SK-N-SH (cell line): ENCODE data around the gene PIAS4. TPM values are rescaled to one million over a fixed set of nuclear protein-coding genes. Genes with fewer than 3 reads are reported as not detected.

ENCODE experiments used
- CTCF ChIA-PET: fragments of 300-600, 350-600 bp; formaldehyde crosslinking; extraction: SDS; loops from one replicate; lab custom pipeline; 2021; lab: Yijun Ruan, JAX
- POLR2A ChIA-PET: fragments of 350-600 bp; sonication (Branson Sonifier 250); formaldehyde crosslinking; extraction: SDS; loops from one replicate; lab custom pipeline; 2020; ENCODE audit warnings: antibody characterized with exemption, inconsistent platforms; lab: Yijun Ruan, JAX
- DNase-seq: peaks from one replicate; pipeline ENCODE4 v3.0.0; 2012
- H2AFZ ChIP-seq: fragments of 200-600 bp; sonication (generic); 2 replicates; pipeline ENCODE4 v1.8.1; 2016; ENCODE audit warnings: antibody characterized with exemption, mild to moderate bottlenecking, low read depth
- H3F3A ChIP-seq: fragments of 200-600 bp; sonication (generic); replicated peaks from 2 replicates; pipeline ENCODE3; 2016; ENCODE audit warnings: antibody characterized with exemption, mild to moderate bottlenecking; ENCODE audit not compliant: insufficient read depth
- H3K27ac ChIP-seq, 2 experiments: fragments of 200-500 bp in 1 of 2; fragments of 200-600 bp in 1 of 2; sonication (Bioruptor generic) in 1 of 2; sonication (generic), shearing (Covaris generic) in 1 of 2; 2 replicates each; pipeline versions ENCODE4 v1.5.1 to v1.6.1; 2014 to 2016; ENCODE audit warnings: low read depth in 2 of 2, inconsistent platforms in 1 of 2, low read length in 1 of 2, mild to moderate bottlenecking in 1 of 2, mixed read lengths in 1 of 2
- H3K27me3 ChIP-seq: fragments of 200-600 bp; sonication (generic), shearing (Covaris generic); 2 replicates; pipeline ENCODE4 v1.6.1; 2016; ENCODE audit warnings: mixed run types; ENCODE audit not compliant: insufficient read depth
- H3K36me3 ChIP-seq, 2 experiments: fragments of 200-500 bp in 1 of 2; fragments of 200-600 bp in 1 of 2; sonication (Bioruptor generic) in 1 of 2; sonication (generic) in 1 of 2; replicated peaks in 1 of 2; 2 replicates each; pipeline versions ENCODE3 to v1.5.1; 2014 to 2016; ENCODE audit warnings: low read length in 1 of 2, mild to moderate bottlenecking in 1 of 2; ENCODE audit not compliant: insufficient read depth in 2 of 2, control insufficient read depth in 1 of 2
- H3K4me1 ChIP-seq, 2 experiments: fragments of 200-500 bp in 1 of 2; fragments of 200-600 bp in 1 of 2; sonication (Bioruptor generic) in 1 of 2; sonication (generic), shearing (Covaris generic) in 1 of 2; 2 replicates each; pipeline versions ENCODE4 v1.5.1 to v1.6.1; 2014 to 2016; ENCODE audit warnings: low read depth in 1 of 2, low read length in 1 of 2, mixed run types in 1 of 2; ENCODE audit not compliant: insufficient read depth in 2 of 2, control insufficient read depth in 1 of 2
- H3K4me2 ChIP-seq: fragments of 200-600 bp; sonication (generic), shearing (Covaris generic); 2 replicates; pipeline ENCODE4 v1.6.1; 2017; ENCODE audit warnings: mixed run types
- H3K4me3 ChIP-seq, 2 experiments: fragments of 200-500 bp in 1 of 2; fragments of 200-600 bp in 1 of 2; sonication (Bioruptor generic) in 1 of 2; sonication (generic), shearing (Covaris generic) in 1 of 2; 2 replicates each; pipeline versions ENCODE4 v1.5.1 to v1.8.1; 2014 to 2016; ENCODE audit warnings: low read depth in 2 of 2, inconsistent platforms in 1 of 2, low read length in 1 of 2, mild to moderate bottlenecking in 1 of 2, mixed read lengths in 1 of 2, moderate library complexity in 1 of 2
- H3K79me2 ChIP-seq: fragments of 200-600 bp; sonication (generic); 2 replicates; pipeline ENCODE4 v1.8.1; 2017; ENCODE audit warnings: mild to moderate bottlenecking; ENCODE audit not compliant: insufficient read depth
- H3K9ac ChIP-seq: fragments of 200-600 bp; sonication (generic); 2 replicates; pipeline ENCODE4 v1.6.1; 2017; ENCODE audit warnings: mixed run types
- H3K9me2 ChIP-seq: fragments of 200-600 bp; sonication (generic); 2 replicates; pipeline ENCODE4 v1.6.1; 2017; ENCODE audit warnings: mixed run types
- H3K9me3 ChIP-seq: fragments of 200-600 bp; sonication (generic); 2 replicates; pipeline ENCODE4 v1.6.1; 2017; ENCODE audit warnings: mixed run types, mild to moderate bottlenecking, moderate library complexity
- H4K20me1 ChIP-seq: fragments of 200-600 bp; sonication (generic); 2 replicates; pipeline ENCODE4 v1.6.1; 2017; ENCODE audit warnings: mild to moderate bottlenecking, mixed run types; ENCODE audit not compliant: insufficient read depth
- EP300 ChIP-seq, 2 experiments: IDR thresholded peaks; 2 replicates each; pipeline versions ENCODE4 v1.4.0 to v1.6.1; 2012; ENCODE audit warnings: borderline replicate concordance in 1 of 2, low read depth in 1 of 2, low read length in 1 of 2
- POLR2AphosphoS5 ChIP-seq: IDR thresholded peaks from 2 replicates; pipeline ENCODE4 v1.6.1; 2012; ENCODE audit warnings: low read depth, low read length
- RAD21 ChIP-seq: IDR thresholded peaks from 2 replicates; pipeline ENCODE4 v1.6.1; 2012; ENCODE audit warnings: mild to moderate bottlenecking, low read length
- SIN3A ChIP-seq: IDR thresholded peaks from 2 replicates; pipeline ENCODE4 v1.6.1; 2012; ENCODE audit warnings: low read depth, mild to moderate bottlenecking, low read length, moderate library complexity, borderline replicate concordance
- TAF1 ChIP-seq: IDR thresholded peaks from 2 replicates; pipeline ENCODE4 v1.6.1; 2012; ENCODE audit warnings: low read depth, mild to moderate bottlenecking, low read length, moderate library complexity, borderline replicate concordance
- TEAD4 ChIP-seq: IDR thresholded peaks from 2 replicates; pipeline ENCODE4 v1.4.0; 2012; ENCODE audit warnings: mild to moderate bottlenecking, borderline replicate concordance; ENCODE audit not compliant: insufficient read depth
- WGBS: methylation state at CpG from one replicate; pipeline ENCODE4 v1.1.6; 2017; ENCODE audit warnings: low lambda C conversion rate; 5-methylcytosine and 5-hydroxymethylcytosine counted together
- polyA plus RNA-seq, 3 experiments: library from polyadenylated mRNA; depleted of rRNA; stranded (reverse); fragments of >200 nt; gene quantifications; 2 replicates each; pipeline ENCODE4 v1.2.3, GENCODE V29; 2012
- TF ChIP-seq, protein P1 (sequence below): IDR thresholded peaks from 2 replicates; pipeline ENCODE4 v1.4.0; 2012; ENCODE audit warnings: low read depth, borderline replicate concordance
- TF ChIP-seq, protein P2 (sequence below): fragments of 200-600 bp; sonication (generic); IDR thresholded peaks from 2 replicates; pipeline ENCODE4 v1.6.1; 2017; ENCODE audit warnings: antibody characterized with exemption, mild to moderate bottlenecking, moderate library complexity

Gene PIAS4
- polyA plus RNA-seq, 1 of the 3 experiments (the other 2 are of a cell fraction) = 14.1 TPM

DNA sequence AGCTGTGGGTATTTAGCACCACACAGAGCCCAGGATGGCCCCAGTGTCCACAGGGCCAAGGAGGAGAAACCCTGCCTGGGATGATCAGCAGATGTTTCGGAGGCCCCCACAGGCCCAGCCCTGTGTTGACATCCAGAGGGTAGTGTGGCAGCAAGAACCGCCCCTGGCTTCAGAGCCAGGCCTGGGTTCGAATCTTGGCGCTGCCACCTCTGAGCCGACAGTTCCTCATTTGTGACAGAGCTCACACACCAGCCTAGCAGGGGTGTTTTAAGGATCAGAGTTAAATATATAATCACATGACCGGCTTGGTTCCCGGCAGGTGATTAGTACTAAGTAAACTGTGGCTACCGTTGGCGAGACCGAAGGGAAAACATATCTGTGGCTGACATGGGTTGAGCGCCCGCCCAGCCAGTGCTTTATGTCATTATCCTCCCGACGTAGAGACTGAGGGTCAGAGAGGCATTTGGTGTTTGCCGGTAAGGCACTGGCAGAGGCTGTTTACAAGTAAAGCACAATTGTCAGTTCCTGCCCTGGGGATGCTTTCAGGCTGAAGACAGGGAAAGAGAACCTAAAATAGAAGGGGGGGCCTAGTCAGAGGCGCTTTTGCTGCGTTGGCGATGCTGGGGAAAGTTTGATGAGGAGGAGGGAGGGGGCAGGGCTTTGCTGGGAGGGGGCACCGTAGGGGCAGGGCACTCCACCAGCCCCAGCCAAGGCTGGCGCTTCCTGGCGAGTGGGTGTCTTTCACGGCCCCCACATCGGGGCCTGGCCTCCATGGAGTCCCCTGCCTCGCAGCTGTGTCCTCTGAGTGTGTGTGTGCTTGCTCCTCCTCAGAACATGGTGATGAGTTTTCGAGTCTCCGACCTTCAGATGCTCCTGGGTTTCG, 4.8 kb downstream of the PIAS4 start:
- 94% methylated on average over 22 of the region's 27 CpGs for WGBS
- Histone ChIP-seq H3K36me3 (peaks cover 0 to 37% of the 10 kb centered on the region in 2 experiments), H3K9ac (no peak overlapping the region), H3K9me2 (no peaks in the 10 kb centered on the region), H3K27ac (no peak overlapping the region), H3F3A (no peaks in the 10 kb centered on the region), H3K79me2 (peaks cover 79% of the 10 kb centered on the region), H2AFZ (no peak overlapping the region), H3K9me3 (no peaks in the 10 kb centered on the region), H4K20me1 (peaks cover 86% of the 10 kb centered on the region), H3K4me3 (no peak overlapping the region), H3K27me3 (no peaks in the 10 kb centered on the region), H3K4me1 (peaks cover 12 to 49% of the 10 kb centered on the region in 2 experiments; a peak in 2 of 4 replicates), H3K4me2 (no peak overlapping the region)
- POLR2A ChIA-PET = no interaction called here
- TF ChIP-seq RAD21 = no peak
- TF ChIP-seq, protein P1, sequence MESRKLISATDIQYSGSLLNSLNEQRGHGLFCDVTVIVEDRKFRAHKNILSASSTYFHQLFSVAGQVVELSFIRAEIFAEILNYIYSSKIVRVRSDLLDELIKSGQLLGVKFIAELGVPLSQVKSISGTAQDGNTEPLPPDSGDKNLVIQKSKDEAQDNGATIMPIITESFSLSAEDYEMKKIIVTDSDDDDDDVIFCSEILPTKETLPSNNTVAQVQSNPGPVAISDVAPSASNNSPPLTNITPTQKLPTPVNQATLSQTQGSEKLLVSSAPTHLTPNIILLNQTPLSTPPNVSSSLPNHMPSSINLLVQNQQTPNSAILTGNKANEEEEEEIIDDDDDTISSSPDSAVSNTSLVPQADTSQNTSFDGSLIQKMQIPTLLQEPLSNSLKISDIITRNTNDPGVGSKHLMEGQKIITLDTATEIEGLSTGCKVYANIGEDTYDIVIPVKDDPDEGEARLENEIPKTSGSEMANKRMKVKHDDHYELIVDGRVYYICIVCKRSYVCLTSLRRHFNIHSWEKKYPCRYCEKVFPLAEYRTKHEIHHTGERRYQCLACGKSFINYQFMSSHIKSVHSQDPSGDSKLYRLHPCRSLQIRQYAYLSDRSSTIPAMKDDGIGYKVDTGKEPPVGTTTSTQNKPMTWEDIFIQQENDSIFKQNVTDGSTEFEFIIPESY = no peak
- TF ChIP-seq TEAD4 = no peak
- no peak for TF ChIP-seq SIN3A
- TF ChIP-seq, protein P2, sequence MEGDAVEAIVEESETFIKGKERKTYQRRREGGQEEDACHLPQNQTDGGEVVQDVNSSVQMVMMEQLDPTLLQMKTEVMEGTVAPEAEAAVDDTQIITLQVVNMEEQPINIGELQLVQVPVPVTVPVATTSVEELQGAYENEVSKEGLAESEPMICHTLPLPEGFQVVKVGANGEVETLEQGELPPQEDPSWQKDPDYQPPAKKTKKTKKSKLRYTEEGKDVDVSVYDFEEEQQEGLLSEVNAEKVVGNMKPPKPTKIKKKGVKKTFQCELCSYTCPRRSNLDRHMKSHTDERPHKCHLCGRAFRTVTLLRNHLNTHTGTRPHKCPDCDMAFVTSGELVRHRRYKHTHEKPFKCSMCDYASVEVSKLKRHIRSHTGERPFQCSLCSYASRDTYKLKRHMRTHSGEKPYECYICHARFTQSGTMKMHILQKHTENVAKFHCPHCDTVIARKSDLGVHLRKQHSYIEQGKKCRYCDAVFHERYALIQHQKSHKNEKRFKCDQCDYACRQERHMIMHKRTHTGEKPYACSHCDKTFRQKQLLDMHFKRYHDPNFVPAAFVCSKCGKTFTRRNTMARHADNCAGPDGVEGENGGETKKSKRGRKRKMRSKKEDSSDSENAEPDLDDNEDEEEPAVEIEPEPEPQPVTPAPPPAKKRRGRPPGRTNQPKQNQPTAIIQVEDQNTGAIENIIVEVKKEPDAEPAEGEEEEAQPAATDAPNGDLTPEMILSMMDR = no peak
- CTCF ChIA-PET = interaction anchor here (0.8 kb wide), 1 partner anchor 25 kb away, joined by 3 read pairs; no protein-coding TSS in a partner anchor
- DNase-seq = peak; percentile 10

DNA sequence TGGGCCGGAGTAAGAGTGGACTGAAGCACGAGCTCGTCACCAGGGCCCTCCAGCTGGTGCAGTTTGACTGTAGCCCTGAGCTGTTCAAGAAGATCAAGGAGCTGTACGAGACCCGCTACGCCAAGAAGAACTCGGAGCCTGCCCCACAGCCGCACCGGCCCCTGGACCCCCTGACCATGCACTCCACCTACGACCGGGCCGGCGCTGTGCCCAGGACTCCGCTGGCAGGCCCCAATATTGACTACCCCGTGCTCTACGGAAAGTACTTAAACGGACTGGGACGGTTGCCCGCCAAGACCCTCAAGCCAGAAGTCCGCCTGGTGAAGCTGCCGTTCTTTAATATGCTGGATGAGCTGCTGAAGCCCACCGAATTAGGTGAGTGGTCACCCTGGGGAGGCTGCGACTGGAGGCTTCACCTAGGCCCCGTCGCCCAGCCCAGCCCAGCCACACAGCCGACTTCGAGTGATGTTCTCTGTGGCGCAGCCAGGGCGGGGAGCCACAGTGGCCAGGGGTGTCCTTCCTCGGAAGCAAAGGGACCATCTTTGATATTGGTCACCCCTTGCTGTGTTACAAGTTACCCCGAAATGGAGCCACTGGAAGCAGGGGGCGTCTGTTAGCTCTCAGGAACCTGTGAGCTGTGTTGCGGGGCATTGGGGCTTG, 5.6 kb downstream of the PIAS4 start:
- WGBS = 95% methylated on average over 18 of the region's 33 CpGs
- POLR2A ChIA-PET = no interaction called here
- Histone ChIP-seq H3F3A (no peaks in the 10 kb centered on the region), H3K9me2 (no peaks in the 10 kb centered on the region), H2AFZ (no peak overlapping the region), H3K4me3 (no peak overlapping the region), H3K4me1 (peaks cover 12 to 49% of the 10 kb centered on the region in 2 experiments; a peak in 2 of 4 replicates), H3K27ac (no peak overlapping the region), H3K27me3 (no peaks in the 10 kb centered on the region), H3K9me3 (no peaks in the 10 kb centered on the region), H3K9ac (no peak overlapping the region), H3K79me2 (peaks cover 81% of the 10 kb centered on the region), H3K36me3 (peaks cover 0 to 37% of the 10 kb centered on the region in 2 experiments), H3K4me2 (no peak overlapping the region), H4K20me1 (peaks cover 90% of the 10 kb centered on the region)
- CTCF ChIA-PET = interaction anchor here (0.8 kb wide), 1 partner anchor 25 kb away, joined by 3 read pairs; no protein-coding TSS in a partner anchor
- peak; percentile 6 for DNase-seq
- no peak for TF ChIP-seq POLR2AphosphoS5
- no peak for TF ChIP-seq TAF1
- TF ChIP-seq EP300 (IDR thresholded peaks at IDR 0.05; ENCODE audit: borderline replicate concordance in 1 of 2, low read depth in 1 of 2, low read length in 1 of 2) = no peak
